HCT116 (cell line): ENCODE results near the gene AGPAT2.

Source experiments
- POLR2A ChIP-seq: IDR thresholded peaks from 2 replicates; pipeline ENCODE4 v1.7.0; 2011; ENCODE audit warnings: borderline replicate concordance; ENCODE audit not compliant: insufficient read depth, insufficient read length; ENCODE audit errors: extremely low read depth
- SRF ChIP-seq: IDR thresholded peaks from 2 replicates; pipeline ENCODE4 v1.6.1; 2012; ENCODE audit warnings: low read depth
- TCF7L2 ChIP-seq: IDR thresholded peaks from 2 replicates; pipeline ENCODE4 v1.7.0; 2011; ENCODE audit warnings: borderline replicate concordance, inconsistent platforms; ENCODE audit not compliant: insufficient read depth, insufficient read length; ENCODE audit errors: extremely low read depth
- ZFX ChIP-seq: fragments of 450-650 bp; IDR thresholded peaks from 2 replicates; pipeline ENCODE4 v1.6.1; 2017
- TF ChIP-seq, protein P1 (sequence below), 3 experiments: fragments of 200-600 bp in 1 of 3; sonication (generic) in 1 of 3; IDR thresholded peaks in 2 of 3; conservative IDR thresholded peaks in 1 of 3; 2 replicates each; pipeline ENCODE4 v1.5.1; 2012 to 2017; ENCODE audit warnings: low read depth in 2 of 3, low read length in 2 of 3, antibody characterized with exemption in 1 of 3, borderline replicate concordance in 1 of 3, control low read depth in 1 of 3, mild to moderate bottlenecking in 1 of 3, mixed read lengths in 1 of 3, mixed run types in 1 of 3, moderate library complexity in 1 of 3; ENCODE audit not compliant: insufficient read depth in 1 of 3

DNA sequence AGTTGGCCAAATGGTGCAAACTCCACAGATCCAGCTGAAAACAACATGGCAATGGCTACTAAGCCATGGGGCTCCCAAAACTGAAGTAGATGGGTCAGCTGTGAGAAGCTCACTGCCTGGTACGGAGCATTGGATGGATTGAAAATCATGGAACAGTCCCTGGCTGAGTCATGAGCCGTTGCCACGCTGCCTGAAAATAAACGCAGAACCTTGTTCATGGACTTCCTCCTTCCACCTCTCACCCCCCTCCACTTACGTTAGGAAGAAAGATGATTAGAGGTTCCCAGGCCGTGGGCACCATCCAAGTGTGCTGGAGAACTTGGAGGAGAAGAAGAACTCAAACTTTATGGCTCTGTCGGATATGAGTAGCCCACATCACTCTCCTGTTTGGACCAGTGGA, 18.3 kb upstream of the AGPAT2 start:
- no peak for TF ChIP-seq ZFX
- TF ChIP-seq POLR2A: no peak
- TF ChIP-seq TCF7L2: no peak
- TF ChIP-seq, protein P1, sequence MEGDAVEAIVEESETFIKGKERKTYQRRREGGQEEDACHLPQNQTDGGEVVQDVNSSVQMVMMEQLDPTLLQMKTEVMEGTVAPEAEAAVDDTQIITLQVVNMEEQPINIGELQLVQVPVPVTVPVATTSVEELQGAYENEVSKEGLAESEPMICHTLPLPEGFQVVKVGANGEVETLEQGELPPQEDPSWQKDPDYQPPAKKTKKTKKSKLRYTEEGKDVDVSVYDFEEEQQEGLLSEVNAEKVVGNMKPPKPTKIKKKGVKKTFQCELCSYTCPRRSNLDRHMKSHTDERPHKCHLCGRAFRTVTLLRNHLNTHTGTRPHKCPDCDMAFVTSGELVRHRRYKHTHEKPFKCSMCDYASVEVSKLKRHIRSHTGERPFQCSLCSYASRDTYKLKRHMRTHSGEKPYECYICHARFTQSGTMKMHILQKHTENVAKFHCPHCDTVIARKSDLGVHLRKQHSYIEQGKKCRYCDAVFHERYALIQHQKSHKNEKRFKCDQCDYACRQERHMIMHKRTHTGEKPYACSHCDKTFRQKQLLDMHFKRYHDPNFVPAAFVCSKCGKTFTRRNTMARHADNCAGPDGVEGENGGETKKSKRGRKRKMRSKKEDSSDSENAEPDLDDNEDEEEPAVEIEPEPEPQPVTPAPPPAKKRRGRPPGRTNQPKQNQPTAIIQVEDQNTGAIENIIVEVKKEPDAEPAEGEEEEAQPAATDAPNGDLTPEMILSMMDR (IDR thresholded peaks at IDR 0.05 in 2 of 3, conservative IDR thresholded peaks at IDR 0.05 in 1 of 3; ENCODE audit: borderline replicate concordance in 1 of 3, insufficient read depth in 1 of 3, low read depth in 2 of 3, low read length in 2 of 3): no peak
- TF ChIP-seq SRF: no peak
